Measurements from ENCODE around the gene ADARB2.

ADARB2 gene

GRCh38 chr10:1712314-1712713, 25.0 kb downstream of the ADARB2 start:
- TF ChIP-seq FOXP2 (optimal IDR thresholded peaks at IDR 0.05; ENCODE audit: borderline replicate concordance, extremely low read depth, extremely low read length, insufficient read depth), result no peak
- no peak for TF ChIP-seq REST (IDR thresholded peaks at IDR 0.05; ENCODE audit: insufficient read depth in 1 of 2, low read depth in 2 of 2, low read length in 2 of 2)
- no peak for TF ChIP-seq TAF1 (IDR thresholded peaks at IDR 0.05; ENCODE audit: borderline replicate concordance, insufficient read depth, low read length)

DNA sequence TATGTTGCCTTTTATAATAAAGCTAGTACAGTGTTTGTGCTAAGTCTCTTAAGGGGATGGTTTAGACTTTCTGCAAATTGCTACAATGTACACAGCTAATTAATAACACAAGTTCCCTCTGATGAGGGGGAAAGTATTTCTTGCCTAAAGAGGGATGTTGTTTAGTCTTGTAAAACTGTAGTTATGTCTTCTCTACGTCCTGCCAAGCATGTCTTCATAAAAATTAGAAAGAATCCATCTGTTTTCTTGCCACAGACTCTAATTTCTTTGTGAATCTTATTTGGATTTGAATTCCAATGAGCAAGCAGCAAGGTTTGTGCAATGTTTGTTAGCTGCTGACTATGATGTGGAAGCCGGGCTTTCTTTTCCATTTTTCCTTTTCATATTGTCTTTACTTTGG, 28.2 kb downstream of the ADARB2 start:
- TF ChIP-seq FOXP2 (optimal IDR thresholded peaks at IDR 0.05; ENCODE audit: borderline replicate concordance, extremely low read depth, extremely low read length, insufficient read depth), result no peak
- no peak for TF ChIP-seq TAF1 (IDR thresholded peaks at IDR 0.05; ENCODE audit: borderline replicate concordance, insufficient read depth, low read length)
- TF ChIP-seq POLR2AphosphoS5 (IDR thresholded peaks at IDR 0.05; ENCODE audit: low read depth, low read length), result no peak
- TF ChIP-seq REST (IDR thresholded peaks at IDR 0.05; ENCODE audit: insufficient read depth in 1 of 2, low read depth in 2 of 2, low read length in 2 of 2), result no peak
- TF ChIP-seq SIN3A (IDR thresholded peaks at IDR 0.05; ENCODE audit: borderline replicate concordance, insufficient read depth, low read length), result no peak

GRCh38 chr10:1708746-1709145, 28.6 kb downstream of the ADARB2 start:
- TF ChIP-seq REST (IDR thresholded peaks at IDR 0.05; ENCODE audit: insufficient read depth in 1 of 2, low read depth in 2 of 2, low read length in 2 of 2), result no peak

- TF ChIP-seq TAF1 (IDR thresholded peaks at IDR 0.05; ENCODE audit: borderline replicate concordance, insufficient read depth, low read length) (no peak), SIN3A (IDR thresholded peaks at IDR 0.05; ENCODE audit: borderline replicate concordance, insufficient read depth, low read length) (no peak), REST (IDR thresholded peaks at IDR 0.05; ENCODE audit: insufficient read depth in 1 of 2, low read depth in 2 of 2, low read length in 2 of 2) (no peak), FOXP2 (optimal IDR thresholded peaks at IDR 0.05; ENCODE audit: borderline replicate concordance, extremely low read depth, extremely low read length, insufficient read depth) (no peak), POLR2AphosphoS5 (IDR thresholded peaks at IDR 0.05; ENCODE audit: low read depth, low read length) (no peak)
These were observed 30.6 kb downstream of the ADARB2 start for GRCh38 chr10:1706711-1707110.

GRCh38 chr10:1706256-1706655, 31.1 kb downstream of the ADARB2 start:
- TF ChIP-seq POLR2AphosphoS5 (IDR thresholded peaks at IDR 0.05; ENCODE audit: low read depth, low read length), result no peak
- TF ChIP-seq REST (IDR thresholded peaks at IDR 0.05; ENCODE audit: insufficient read depth in 1 of 2, low read depth in 2 of 2, low read length in 2 of 2), result no peak
- no peak for TF ChIP-seq TAF1 (IDR thresholded peaks at IDR 0.05; ENCODE audit: borderline replicate concordance, insufficient read depth, low read length)
- no peak for TF ChIP-seq SIN3A (IDR thresholded peaks at IDR 0.05; ENCODE audit: borderline replicate concordance, insufficient read depth, low read length)
- TF ChIP-seq FOXP2 (optimal IDR thresholded peaks at IDR 0.05; ENCODE audit: borderline replicate concordance, extremely low read depth, extremely low read length, insufficient read depth), result no peak
